ENCODE data around the gene ENPP1. TPM values are rescaled to one million over a fixed set of nuclear protein-coding genes. Genes with fewer than 3 reads are reported as not detected.

The ENPP1 gene
- total and polyA plus RNA-seq, 2 experiments from 2014 or later = 0.84 to 3.1 TPM

DNA sequence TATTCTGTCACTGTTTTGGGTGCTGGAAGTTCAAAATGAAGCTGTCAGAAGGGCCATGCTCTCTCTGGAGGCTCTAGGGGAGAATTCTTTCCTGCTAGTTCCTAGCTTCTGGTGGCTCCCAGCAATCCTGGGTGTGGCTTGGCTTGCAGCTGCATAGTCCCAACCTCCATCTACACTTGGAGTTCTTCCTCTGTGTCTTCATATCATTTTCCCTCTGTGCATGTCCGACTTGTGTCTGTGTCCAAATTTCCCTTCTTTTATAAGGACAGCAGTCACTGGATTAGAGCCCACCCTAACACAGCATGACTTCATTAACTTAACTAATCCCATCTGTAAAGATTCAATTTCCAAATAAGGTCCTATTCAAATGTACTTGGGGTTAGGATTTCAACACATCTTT, 23.3 kb upstream of the ENPP1 start:
- H3K4me3 ChIP-seq = no peak overlapping the region
- H3K9me3 ChIP-seq (ENCODE audit: low read depth) = no peaks in the 10 kb centered on the region
- H3K27ac ChIP-seq = no peak overlapping the region
- DNase-seq (ENCODE audit: low read depth in 1 of 2, low spot score in 1 of 2) = no peak
- H3K36me3 ChIP-seq = no peaks in the 10 kb centered on the region
- no peaks in the 10 kb centered on the region for H3K27me3 ChIP-seq
- TF ChIP-seq, protein P1, sequence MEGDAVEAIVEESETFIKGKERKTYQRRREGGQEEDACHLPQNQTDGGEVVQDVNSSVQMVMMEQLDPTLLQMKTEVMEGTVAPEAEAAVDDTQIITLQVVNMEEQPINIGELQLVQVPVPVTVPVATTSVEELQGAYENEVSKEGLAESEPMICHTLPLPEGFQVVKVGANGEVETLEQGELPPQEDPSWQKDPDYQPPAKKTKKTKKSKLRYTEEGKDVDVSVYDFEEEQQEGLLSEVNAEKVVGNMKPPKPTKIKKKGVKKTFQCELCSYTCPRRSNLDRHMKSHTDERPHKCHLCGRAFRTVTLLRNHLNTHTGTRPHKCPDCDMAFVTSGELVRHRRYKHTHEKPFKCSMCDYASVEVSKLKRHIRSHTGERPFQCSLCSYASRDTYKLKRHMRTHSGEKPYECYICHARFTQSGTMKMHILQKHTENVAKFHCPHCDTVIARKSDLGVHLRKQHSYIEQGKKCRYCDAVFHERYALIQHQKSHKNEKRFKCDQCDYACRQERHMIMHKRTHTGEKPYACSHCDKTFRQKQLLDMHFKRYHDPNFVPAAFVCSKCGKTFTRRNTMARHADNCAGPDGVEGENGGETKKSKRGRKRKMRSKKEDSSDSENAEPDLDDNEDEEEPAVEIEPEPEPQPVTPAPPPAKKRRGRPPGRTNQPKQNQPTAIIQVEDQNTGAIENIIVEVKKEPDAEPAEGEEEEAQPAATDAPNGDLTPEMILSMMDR (IDR thresholded peaks at IDR 0.05; ENCODE audit: low read depth, low read length) = no peak
- H3K4me1 ChIP-seq (ENCODE audit: low read depth) = no peaks in the 10 kb centered on the region

DNA sequence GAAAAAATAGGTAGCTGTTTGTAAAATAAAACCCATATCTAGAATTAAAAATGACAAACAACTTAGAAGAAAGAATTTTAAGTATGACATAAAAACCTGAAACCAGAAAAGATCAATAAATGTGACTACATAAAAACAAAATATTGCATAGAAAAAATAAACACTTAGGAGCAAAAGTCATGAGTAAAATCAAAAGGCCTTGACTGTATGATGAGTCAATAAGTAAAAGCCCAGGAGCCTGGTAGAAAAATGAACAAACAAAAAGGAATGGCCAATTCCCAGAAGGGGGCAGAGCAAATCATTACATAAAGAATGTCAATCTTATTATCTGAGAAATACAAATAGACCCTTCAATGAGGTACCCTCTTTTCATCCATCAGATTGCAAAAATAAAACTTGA, 20.7 kb upstream of the ENPP1 start:
- TF ChIP-seq, protein P1 (IDR thresholded peaks at IDR 0.05; ENCODE audit: low read depth, low read length) = no peak
- Histone ChIP-seq H3K27ac (no peak overlapping the region), H3K36me3 (no peaks in the 10 kb centered on the region), H3K4me3 (no peak overlapping the region), H3K9me3 (ENCODE audit: low read depth) (no peaks in the 10 kb centered on the region), H3K4me1 (ENCODE audit: low read depth) (no peaks in the 10 kb centered on the region), H3K27me3 (no peaks in the 10 kb centered on the region)
- DNase-seq (ENCODE audit: low read depth in 1 of 2, low spot score in 1 of 2) = no peak

DNA sequence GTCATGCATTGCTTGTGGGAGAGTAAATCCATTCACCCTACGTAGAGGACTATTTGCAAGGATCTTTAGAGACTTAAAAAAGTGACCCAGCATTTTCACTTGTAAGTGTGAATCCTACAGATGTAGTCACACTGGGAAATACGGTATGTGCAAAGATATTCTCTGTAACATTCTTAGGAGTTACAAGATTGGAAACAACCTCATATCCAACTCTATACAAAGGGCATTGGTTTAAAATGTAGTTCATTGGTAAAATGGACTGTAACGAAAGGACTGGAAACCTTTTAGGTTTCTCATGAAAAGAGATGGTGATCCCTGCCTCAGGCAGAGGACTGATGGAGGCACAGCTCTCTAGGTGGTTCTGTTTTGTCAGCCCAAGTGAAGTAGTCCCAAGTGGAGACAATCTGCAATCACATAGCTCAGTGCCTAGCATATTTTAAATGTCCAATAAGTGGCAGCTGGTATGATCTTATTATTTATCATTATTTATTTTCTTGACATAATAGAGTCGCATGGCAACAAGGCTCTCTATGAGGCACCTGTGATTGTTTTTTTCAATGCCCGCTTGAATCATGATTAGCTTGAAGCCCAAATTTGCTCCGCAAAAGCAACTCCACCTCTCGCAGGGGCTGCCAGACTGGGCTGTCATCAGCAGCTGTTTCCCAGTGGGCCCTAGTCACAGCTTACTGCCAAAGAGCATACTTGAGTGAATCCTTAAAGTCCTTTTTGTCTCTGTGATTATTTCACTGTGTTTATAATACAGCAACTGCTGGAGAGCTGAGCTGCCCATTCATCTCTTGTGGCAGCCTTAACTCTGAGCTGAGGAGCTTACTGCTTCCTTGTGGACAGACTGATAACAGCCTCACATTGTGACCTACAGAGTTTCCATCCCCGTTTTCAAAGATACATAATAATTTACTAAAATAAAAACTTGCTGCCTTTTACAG, 19.8 kb upstream of the ENPP1 start:
- Histone ChIP-seq H3K4me1 (ENCODE audit: low read depth) (no peaks in the 10 kb centered on the region), H3K4me3 (no peak overlapping the region), H3K9me3 (ENCODE audit: low read depth) (no peaks in the 10 kb centered on the region), H3K36me3 (no peaks in the 10 kb centered on the region), H3K27ac (no peak overlapping the region), H3K27me3 (no peaks in the 10 kb centered on the region)
- peak in 1 of 2 donors; percentile 5 for DNase-seq (ENCODE audit: low read depth in 1 of 2, low spot score in 1 of 2)
- TF ChIP-seq, protein P1 (IDR thresholded peaks at IDR 0.05; ENCODE audit: low read depth, low read length) = no peak

DNA sequence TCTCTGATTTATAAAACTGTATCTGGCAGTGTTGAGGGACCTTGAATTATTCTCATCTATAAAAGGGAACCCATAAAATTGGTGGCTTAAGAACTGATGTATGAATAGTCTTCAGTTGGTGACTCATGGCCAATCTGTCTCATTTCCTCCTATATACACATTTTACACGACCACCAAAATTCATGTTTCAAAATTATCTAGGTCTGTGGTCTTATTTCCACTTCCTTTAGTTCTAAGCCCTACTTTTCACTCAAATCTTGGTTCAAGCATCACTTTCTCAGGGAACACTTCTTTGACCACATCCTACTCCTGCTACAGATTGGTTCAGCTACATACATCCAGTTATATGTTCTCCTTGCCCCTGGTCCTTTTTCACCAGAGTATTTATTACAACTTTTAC, 18.6 kb upstream of the ENPP1 start:
- no peak for DNase-seq (ENCODE audit: low read depth in 1 of 2, low spot score in 1 of 2)
- Histone ChIP-seq H3K36me3 (no peaks in the 10 kb centered on the region), H3K4me3 (no peak overlapping the region), H3K9me3 (ENCODE audit: low read depth) (no peaks in the 10 kb centered on the region), H3K27me3 (no peaks in the 10 kb centered on the region), H3K4me1 (ENCODE audit: low read depth) (no peaks in the 10 kb centered on the region), H3K27ac (no peak overlapping the region)
- TF ChIP-seq, protein P1 (IDR thresholded peaks at IDR 0.05; ENCODE audit: low read depth, low read length) = no peak

DNA sequence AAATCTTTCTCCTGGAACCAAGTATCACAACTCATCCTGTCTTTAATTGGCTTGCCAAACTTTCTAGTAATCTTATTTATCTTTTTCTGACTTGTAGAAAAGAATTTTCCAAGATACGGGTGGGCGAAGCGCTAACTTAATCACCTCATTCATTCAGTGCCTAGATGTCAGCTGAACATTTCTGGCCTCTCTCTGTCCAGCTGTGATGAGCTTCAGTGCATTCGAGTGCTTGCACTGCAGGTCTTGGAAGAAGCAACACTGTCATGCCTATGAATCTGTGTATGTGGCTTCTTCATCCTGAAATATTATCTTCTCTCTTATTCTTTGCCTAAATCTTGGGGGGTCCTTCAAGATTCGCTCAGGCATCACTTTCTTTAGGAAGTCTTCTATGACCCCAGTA, 16.3 kb upstream of the ENPP1 start:
- H3K27ac ChIP-seq = no peak overlapping the region

More for the DNA sequence above, 16.3 kb upstream of the ENPP1 start:
- TF ChIP-seq, protein P1 (IDR thresholded peaks at IDR 0.05; ENCODE audit: low read depth, low read length) = no peak
- Histone ChIP-seq H3K36me3 (no peaks in the 10 kb centered on the region), H3K27me3 (no peaks in the 10 kb centered on the region), H3K4me3 (no peak overlapping the region), H3K9me3 (ENCODE audit: low read depth) (no peaks in the 10 kb centered on the region), H3K4me1 (ENCODE audit: low read depth) (no peaks in the 10 kb centered on the region)
- no peak for DNase-seq (ENCODE audit: low read depth in 1 of 2, low spot score in 1 of 2)

Measured in cardiac muscle cell (in vitro differentiated cells and primary cell).